Measurements from ENCODE around the gene ANGPTL8. TPM values are rescaled to one million over a fixed set of nuclear protein-coding genes. Genes with fewer than 3 reads are reported as not detected.

Gene ANGPTL8
- total RNA-seq, 1 experiment from 2014 or later, result 0.61 TPM

DNA sequence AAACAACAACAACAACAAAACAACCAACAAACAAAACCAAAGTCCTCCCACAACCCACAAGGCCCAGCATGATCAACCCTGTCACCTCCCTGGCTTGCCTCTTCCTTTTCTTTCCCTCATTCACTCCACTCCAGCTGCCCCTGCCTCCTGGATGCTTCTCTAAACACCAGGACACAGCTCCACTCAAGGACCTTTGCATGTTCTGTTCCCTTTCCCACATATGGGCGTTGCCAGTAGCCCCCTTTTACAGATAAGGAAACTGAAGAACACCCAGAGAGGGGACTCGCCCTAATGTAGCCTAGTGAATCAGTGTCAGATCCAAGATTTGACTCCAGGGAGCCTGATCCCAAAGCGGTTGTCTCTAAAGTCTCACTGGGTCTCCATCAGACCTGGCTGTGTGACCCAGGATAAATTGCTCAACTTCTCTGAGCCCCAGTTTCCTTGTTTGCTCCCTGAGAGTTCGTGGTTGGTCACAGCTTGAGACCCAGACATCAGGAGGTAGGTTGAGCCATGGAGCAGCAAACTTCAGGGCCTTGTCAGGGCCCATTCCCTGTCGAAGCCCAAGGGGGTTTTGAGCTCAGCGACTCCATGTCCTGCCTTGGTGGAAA is 25.9 kb downstream of the ANGPTL8 start:
- no peaks in the 10 kb centered on the region for H3K36me3 ChIP-seq
- no peak for DNase-seq (ENCODE audit: low read depth in 1 of 2, low spot score in 2 of 2)
- peaks cover 11% of the 10 kb centered on the region for H3K4me1 ChIP-seq (replicated peaks)
- no peaks in the 10 kb centered on the region for H3K27me3 ChIP-seq (replicated peaks)
- H3K27ac ChIP-seq, result no peak overlapping the region
- H3K4me3 ChIP-seq, result no peak overlapping the region
- no peaks in the 10 kb centered on the region for H3K9me3 ChIP-seq (replicated peaks)

DNA sequence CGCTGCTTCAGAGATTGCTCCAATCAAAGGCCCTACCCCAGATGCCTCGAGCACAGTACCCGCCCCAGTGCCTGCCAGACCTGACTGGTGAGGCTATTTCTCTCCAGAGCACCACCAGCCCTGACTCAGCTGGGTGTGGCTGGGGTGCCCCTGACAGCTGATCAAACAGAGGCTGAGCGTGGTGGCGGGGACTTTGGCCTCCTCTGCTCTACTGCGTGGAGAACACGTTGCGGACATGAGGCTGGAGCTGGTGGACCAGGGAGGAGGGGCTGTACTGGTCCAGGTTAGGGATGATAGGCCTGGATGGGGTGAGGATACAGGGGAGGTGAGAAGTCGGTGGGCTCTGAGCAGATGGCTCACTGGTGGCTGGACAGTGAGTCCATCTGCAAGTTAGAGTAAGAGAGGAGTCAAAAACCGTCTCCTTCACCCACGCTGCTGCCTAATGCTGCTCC is 26.4 kb downstream of the ANGPTL8 start:
- Histone ChIP-seq H3K9me3 (replicated peaks) (no peaks in the 10 kb centered on the region), H3K4me1 (replicated peaks) (peaks cover 11% of the 10 kb centered on the region), H3K36me3 (no peaks in the 10 kb centered on the region), H3K4me3 (no peak overlapping the region), H3K27ac (no peak overlapping the region), H3K27me3 (replicated peaks) (no peaks in the 10 kb centered on the region)
- no peak for DNase-seq (ENCODE audit: low read depth in 1 of 2, low spot score in 2 of 2)

DNA sequence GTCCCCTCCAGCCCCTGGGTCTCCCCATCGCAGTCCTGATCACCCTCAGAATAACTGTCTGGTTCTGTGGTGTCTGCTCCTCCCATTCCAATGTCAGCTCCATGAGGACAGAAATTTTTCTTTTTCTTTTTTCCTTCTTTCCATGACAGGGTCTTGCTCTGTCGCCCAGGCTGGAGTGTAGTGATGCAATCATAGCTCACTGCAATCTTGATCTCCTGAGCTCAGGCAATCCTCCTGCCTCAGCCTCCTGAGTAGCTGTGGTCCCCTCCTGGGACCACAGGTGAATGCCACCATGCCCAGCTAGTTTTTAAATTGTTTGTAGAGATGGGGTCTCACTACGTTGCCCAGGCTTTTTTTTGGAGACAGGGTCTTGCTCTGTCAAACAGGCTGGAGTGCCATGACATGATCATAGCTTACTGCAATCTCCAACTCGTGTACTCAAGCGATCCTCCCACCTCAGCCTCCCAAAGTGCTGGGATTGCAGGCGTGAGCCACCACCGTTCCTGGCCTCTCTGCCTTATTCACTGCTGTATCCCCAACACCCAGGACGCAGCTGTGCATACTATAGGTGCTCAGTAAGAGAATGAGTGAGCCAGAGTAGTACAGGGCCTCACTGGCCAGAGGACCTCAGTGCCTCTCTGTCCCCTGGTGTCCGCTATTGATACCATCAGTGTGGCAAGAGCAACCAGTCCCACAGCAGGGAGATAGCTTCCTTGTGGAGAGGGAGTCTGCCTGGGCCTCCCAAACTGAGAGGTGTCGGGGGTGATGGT is 28.1 kb downstream of the ANGPTL8 start:
- Histone ChIP-seq H3K4me3 (no peak overlapping the region), H3K36me3 (no peaks in the 10 kb centered on the region), H3K4me1 (replicated peaks) (peaks cover 10% of the 10 kb centered on the region)

DNA sequence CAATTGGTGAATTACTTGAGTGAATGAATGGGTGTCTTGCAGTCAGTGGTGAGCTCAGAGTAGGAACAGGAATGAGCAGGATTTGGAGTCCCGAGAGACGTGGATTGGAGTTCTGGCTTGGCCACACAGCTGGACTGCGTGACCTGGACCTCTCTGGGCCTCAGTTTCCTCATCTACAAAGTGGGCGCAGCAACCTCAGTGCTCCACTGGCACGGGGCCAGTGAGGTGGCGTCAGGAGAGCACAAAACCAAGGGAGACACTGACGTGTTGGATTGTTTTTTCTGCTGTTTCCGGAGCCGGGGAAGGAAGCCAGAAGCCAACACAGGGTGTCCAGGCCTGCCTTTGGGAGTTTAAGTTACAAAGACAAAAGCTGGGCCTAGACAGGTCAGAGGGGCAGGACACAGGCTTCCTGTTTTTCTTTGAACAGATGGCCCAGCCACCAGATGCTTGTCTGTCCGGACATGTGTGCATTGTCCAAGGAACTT is 29.4 kb downstream of the ANGPTL8 start:
- peaks cover 9% of the 10 kb centered on the region; the same call in 1 of the 2 replicates for H3K4me1 ChIP-seq (replicated peaks)
- no peak overlapping the region for H3K4me3 ChIP-seq
- no peaks in the 10 kb centered on the region for H3K36me3 ChIP-seq
- H3K27ac ChIP-seq, result no peak overlapping the region
- peak; percentile 32 to 61 for DNase-seq (ENCODE audit: low read depth in 1 of 2, low spot score in 2 of 2)
- H3K27me3 ChIP-seq (replicated peaks), result no peaks in the 10 kb centered on the region
- no peaks in the 10 kb centered on the region for H3K9me3 ChIP-seq (replicated peaks)

More for the DNA sequence above, 28.1 kb downstream of the ANGPTL8 start:
- DNase-seq (ENCODE audit: low read depth in 1 of 2, low spot score in 2 of 2), result no peak
- Histone ChIP-seq H3K27ac (no peak overlapping the region), H3K9me3 (replicated peaks) (no peaks in the 10 kb centered on the region), H3K27me3 (replicated peaks) (no peaks in the 10 kb centered on the region)

DNA sequence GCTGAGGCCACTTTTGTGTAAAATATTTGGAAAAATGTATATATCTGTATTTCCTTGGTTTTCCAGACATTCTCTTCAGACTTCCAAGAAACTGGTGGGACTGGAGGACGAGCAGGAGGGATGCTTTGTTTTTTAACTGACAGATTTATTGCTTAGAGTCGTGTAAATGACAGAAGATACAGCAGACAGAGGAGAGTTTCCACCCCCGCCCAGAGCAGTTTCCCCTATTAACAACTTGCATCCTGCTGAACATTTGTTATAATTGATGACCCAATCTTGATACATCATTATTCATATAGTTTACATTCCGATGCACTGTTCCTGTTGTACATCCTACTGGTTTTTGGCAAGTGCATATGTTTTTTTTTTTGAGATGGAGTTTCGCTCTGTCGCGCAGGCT is 30.0 kb downstream of the ANGPTL8 start:
- no peaks in the 10 kb centered on the region for H3K36me3 ChIP-seq
- H3K4me1 ChIP-seq (replicated peaks), result peaks cover 9% of the 10 kb centered on the region; the same call in 1 of the 2 replicates
- no peak for DNase-seq (ENCODE audit: low read depth in 1 of 2, low spot score in 2 of 2)
- no peak overlapping the region for H3K27ac ChIP-seq
- H3K27me3 ChIP-seq (replicated peaks), result no peaks in the 10 kb centered on the region
- H3K9me3 ChIP-seq (replicated peaks), result no peaks in the 10 kb centered on the region
- no peak overlapping the region for H3K4me3 ChIP-seq

DNA sequence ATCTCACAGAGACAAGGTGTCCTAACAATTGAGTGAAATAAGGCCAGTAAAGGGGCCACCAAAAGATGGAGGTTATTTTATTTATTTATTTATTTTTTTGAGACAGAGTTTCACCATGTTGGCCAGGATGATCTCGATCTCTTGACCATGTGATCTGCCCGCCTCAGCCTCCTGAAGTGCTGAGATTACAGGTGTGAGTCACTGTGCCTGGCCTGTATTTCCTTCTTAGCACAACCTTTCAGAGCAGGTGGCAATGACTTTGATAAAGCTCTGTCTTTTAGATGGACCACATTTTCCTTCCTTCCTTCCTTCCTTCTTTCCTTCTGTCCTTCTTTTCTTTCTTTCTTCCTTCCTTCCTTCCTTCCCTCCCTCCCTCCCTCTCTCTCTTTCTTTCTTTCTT is 33.9 kb downstream of the ANGPTL8 start:
- Histone ChIP-seq H3K9me3 (replicated peaks) (no peaks in the 10 kb centered on the region), H3K36me3 (no peaks in the 10 kb centered on the region), H3K27me3 (replicated peaks) (no peaks in the 10 kb centered on the region), H3K27ac (no peak overlapping the region), H3K4me3 (no peak overlapping the region), H3K4me1 (replicated peaks) (peaks cover 14% of the 10 kb centered on the region; the same call in 1 of the 2 replicates)
- no peak for DNase-seq (ENCODE audit: low read depth in 1 of 2, low spot score in 2 of 2)

DNA sequence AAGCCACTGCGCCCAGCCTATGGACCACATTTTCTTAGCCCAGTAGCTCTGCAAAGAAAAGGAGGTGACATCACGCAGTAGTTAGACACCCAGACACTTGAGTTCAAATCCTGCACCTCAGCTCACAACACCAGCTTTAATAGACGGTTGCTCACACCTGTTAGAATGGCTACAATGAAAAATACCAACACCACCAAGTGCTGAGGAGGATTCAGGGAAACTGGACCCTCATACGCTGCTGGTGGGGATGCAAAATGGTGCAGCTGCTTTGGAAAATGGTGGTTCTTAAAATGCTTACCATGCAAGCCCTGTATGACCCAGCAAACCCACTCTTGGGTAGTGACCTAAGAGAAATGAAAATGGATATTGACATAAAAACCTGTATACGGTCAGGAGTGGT is 34.6 kb downstream of the ANGPTL8 start:
- no peaks in the 10 kb centered on the region for H3K9me3 ChIP-seq (replicated peaks)
- H3K4me1 ChIP-seq (replicated peaks), result peaks cover 10% of the 10 kb centered on the region; the same call in 1 of the 2 replicates
- no peak overlapping the region for H3K27ac ChIP-seq
- no peaks in the 10 kb centered on the region for H3K27me3 ChIP-seq (replicated peaks)
- H3K4me3 ChIP-seq, result no peak overlapping the region
- no peak for DNase-seq (ENCODE audit: low read depth in 1 of 2, low spot score in 2 of 2)
- H3K36me3 ChIP-seq, result no peaks in the 10 kb centered on the region

DNA sequence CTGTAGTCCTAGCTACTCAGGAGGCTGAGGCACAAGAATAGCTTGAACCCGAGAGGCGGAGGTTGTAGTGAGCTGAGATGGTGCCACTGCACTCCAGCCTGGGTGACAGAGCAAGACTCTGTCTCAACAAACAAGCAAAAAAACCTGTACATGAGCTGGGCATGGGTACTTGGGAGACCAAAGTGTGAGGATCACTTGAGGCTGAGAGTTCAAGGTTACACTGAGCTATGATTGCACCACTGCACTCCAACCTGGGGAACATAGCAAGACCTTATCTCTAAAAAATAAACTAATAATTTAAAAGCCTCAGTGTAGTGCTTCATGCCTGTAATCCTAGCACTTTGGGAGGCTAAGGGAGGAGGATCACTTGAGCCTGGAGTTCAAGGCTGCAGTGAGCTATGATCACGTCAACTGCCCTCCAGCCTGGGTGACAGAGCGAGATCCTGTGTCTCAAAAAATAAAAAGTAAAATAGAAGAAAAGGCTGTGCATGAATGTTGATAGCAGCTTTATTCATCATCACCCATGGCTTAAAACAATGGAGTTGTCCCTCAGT is 35.2 kb downstream of the ANGPTL8 start:
- no peak overlapping the region for H3K27ac ChIP-seq
- H3K4me3 ChIP-seq, result no peak overlapping the region
- no peak for DNase-seq (ENCODE audit: low read depth in 1 of 2, low spot score in 2 of 2)
- H3K4me1 ChIP-seq (replicated peaks), result peaks cover 7% of the 10 kb centered on the region
- H3K27me3 ChIP-seq (replicated peaks), result no peaks in the 10 kb centered on the region
- no peaks in the 10 kb centered on the region for H3K36me3 ChIP-seq
- H3K9me3 ChIP-seq (replicated peaks), result no peaks in the 10 kb centered on the region

DNA sequence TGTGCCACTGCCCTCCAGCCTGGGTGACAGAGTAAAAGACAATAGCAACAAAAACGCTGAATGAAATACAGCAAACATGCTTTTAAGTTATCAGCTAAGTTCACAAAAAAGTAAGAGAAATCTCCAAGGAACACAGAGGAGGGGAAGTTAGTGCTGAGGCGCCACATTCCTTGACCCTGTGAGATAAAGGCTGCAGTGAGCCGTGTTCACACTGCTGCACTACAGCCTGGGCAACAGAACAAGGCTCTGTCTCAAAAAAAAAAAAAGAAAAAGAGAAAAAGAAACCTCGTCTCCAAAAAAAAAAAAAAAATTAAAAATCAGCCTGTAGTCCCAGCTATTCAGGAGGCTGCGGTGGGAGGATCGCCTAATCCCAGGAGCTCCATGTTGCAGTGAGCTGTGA is 39.3 kb downstream of the ANGPTL8 start:
- Histone ChIP-seq H3K4me1 (replicated peaks) (peaks cover 10% of the 10 kb centered on the region), H3K27ac (no peak overlapping the region), H3K9me3 (replicated peaks) (no peaks in the 10 kb centered on the region), H3K36me3 (no peaks in the 10 kb centered on the region), H3K4me3 (no peak overlapping the region), H3K27me3 (replicated peaks) (no peaks in the 10 kb centered on the region)
- no peak for DNase-seq (ENCODE audit: low read depth in 1 of 2, low spot score in 2 of 2)

DNA sequence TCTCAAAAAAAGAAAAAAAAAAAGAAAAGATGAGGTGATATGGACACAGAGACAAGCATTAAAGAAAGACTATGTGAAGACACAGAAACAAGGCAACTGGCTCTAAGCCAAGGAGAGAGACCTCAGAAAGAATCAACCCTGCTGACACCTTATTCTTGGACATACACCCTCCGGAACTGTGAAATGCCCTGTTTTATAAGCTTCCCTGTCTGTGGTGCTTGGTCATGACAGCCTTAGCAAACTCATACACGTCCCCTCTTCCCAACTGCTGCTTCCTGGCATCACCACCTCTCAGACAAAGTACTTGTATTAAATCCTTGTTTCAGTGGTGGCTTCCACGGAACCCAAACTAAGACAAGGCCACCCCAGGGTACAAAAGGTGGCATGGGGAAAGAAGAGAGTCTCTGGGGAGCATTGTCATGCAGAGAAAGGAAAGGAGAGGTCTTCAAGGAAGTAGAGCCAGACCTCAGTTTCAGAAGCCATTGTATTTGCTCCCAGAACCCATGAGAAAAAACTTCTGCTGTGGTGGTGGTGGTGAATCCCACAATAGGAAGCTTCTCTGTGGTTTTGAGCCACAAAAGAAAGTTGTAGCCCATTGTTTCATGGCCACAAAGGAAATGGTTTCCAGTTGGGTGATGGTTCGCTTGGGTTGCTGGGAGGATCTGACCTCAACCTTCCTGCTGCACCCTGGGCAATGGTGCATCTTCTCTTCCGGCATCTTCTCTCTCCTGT is 40.3 kb downstream of the ANGPTL8 start:
- peak in 1 of 2 experiments; percentile 44 for DNase-seq (ENCODE audit: low read depth in 1 of 2, low spot score in 2 of 2)
- Histone ChIP-seq H3K27me3 (replicated peaks) (no peaks in the 10 kb centered on the region), H3K9me3 (replicated peaks) (no peaks in the 10 kb centered on the region), H3K27ac (no peak overlapping the region), H3K4me1 (replicated peaks) (peaks cover 10% of the 10 kb centered on the region), H3K36me3 (no peaks in the 10 kb centered on the region), H3K4me3 (no peak overlapping the region)

DNA sequence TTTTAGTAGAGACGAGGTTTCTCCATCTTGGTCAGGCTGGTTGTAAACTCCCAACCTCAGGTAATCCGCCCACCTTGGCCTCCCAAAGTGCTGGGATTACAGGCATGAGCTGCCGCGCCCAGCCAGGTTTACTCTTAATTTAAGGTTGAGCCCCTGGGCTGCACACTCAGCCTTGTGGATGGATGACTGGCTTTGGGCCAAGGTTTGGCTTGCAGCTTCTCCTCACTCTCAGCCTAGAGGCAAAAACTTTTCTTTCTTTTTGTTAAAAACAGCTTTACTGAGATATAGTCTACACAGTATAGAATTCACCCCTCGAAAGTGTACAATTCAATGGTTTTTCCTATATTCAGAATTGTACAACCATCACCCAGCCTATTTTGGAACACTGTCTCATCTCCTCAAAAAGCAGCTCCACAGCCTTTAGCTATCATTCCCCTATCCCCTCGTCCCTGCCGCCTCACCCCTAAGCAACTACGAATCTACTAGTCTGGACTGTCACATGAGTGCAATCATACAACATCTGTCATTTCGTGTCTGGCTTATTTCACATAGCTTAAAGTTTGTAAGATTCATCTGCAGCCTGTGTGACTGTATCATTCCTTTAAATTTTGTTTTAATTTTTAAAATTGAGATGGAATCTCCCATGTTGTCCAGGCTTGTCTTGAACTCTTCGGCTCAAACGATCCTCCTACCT is 42.1 kb downstream of the ANGPTL8 start:
- no peaks in the 10 kb centered on the region for H3K36me3 ChIP-seq
- H3K27ac ChIP-seq, result no peak overlapping the region
- peaks cover 5% of the 10 kb centered on the region for H3K4me1 ChIP-seq (replicated peaks)
- no peaks in the 10 kb centered on the region for H3K9me3 ChIP-seq (replicated peaks)
- DNase-seq (ENCODE audit: low read depth in 1 of 2, low spot score in 2 of 2), result no peak
- H3K4me3 ChIP-seq, result no peak overlapping the region
- H3K27me3 ChIP-seq (replicated peaks), result no peaks in the 10 kb centered on the region

DNA sequence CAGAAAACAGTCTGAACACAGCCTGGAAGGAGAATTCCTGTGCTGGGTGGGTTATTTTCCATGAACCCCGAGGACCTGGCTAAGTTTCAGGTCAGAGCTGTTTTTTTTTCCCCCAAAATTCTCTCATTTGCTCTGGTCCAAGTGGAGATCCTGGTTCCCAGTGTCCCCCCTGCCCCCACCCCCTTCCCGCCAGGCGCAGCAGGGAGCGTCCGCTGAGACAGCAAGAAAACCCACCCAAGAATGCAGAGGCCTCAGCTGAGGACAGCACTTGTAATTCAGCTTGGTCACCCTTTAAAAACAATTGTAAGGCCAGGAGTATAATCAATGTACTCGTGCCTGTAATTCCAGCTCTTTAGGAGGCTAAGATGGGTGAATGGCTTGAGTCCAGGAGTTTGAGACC is 45.1 kb downstream of the ANGPTL8 start:
- no peak for DNase-seq (ENCODE audit: low read depth in 1 of 2, low spot score in 2 of 2)
- Histone ChIP-seq H3K27ac (no peak overlapping the region), H3K4me3 (no peak overlapping the region), H3K4me1 (replicated peaks) (peaks cover 4% of the 10 kb centered on the region), H3K27me3 (replicated peaks) (no peaks in the 10 kb centered on the region), H3K9me3 (replicated peaks) (no peaks in the 10 kb centered on the region), H3K36me3 (no peaks in the 10 kb centered on the region)

DNA sequence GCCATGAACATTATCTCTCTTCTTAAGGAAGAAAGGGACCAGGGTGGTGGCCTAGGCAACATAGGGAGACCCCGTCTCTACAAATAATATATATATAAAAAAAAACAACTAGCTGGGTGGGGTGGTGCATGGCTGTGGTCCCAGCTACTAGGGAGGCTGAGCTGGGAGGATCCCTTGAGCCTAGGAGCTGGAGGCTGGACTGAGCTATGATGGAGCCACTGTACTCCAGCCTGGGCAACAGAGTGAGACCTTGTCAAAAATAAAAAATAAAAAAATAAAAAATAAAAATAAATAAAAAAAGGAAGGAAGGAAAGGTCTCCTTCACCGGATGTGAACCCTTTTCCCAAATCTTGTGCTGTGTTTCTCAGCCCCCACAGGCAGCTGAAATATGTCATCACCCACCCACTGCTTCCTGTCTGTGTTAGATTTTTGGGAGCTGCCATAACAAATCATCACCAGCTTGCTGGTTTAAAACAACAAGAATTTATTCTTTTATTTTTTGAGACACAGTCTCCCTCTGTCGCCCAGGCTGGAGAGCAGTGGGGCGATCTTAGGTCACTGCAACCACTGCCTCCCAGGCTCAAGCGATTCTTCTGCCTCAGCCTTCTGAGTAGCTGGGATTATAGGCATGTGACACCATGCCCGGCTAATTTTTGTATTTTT is 47.0 kb downstream of the ANGPTL8 start:
- Histone ChIP-seq H3K4me1 (replicated peaks) (no peaks in the 10 kb centered on the region), H3K27me3 (replicated peaks) (no peaks in the 10 kb centered on the region), H3K36me3 (no peaks in the 10 kb centered on the region), H3K4me3 (no peak overlapping the region), H3K27ac (no peak overlapping the region), H3K9me3 (replicated peaks) (no peaks in the 10 kb centered on the region)
- no peak for DNase-seq (ENCODE audit: low read depth in 1 of 2, low spot score in 2 of 2)

Measured in SJSA1 (cell line).